Measurements from ENCODE around the gene MAP7D1. TPM values are rescaled to one million over a fixed set of nuclear protein-coding genes. Genes with fewer than 3 reads are reported as not detected.

Gene MAP7D1
- total RNA-seq, 4 donors from 2014 or later: 74.3 to 187 (median 86.0) TPM

GRCh38 chr1:36174713-36175112 is 18.8 kb downstream of the MAP7D1 start:
- no peak for DNase-seq
- Histone ChIP-seq H3K4me1 (peaks cover 15 to 39% (median 26%) of the 10 kb centered on the region in 4 donors), H3K27ac (peak overlapping the region; percentile 22 to 86 (median 82)), H3K27me3 (no peaks in the 10 kb centered on the region), H3K4me3 (no peak overlapping the region), H3K9me3 (no peaks in the 10 kb centered on the region), H3K36me3 (peaks cover 0 to 49% (median 18%) of the 10 kb centered on the region in 4 donors)
- 85% methylated on average over 11 of the region's 11 CpGs; no CpG with 5 or more reads in 1 of the 2 donors for WGBS, 2 donors (ENCODE audit: low coverage in 1 of 2)
- TF ChIP-seq POLR2A (IDR thresholded peaks at IDR 0.05) (no peak), POLR2AphosphoS5 (IDR thresholded peaks at IDR 0.05) (no peak)
- in situ Hi-C loops (cut with MboI; ENCODE audit: low pct_ligation_motif_present in 1 of 4, low pct_unique_long_range_greater_than_20kb in 1 of 4, low sequenced_read_pairs in 3 of 4) (loop anchor here in 3 of 4 donors (25.0 kb wide), 2 partner anchors 113 to 238 kb away; no protein-coding TSS in a partner anchor), intact Hi-C loops (cut with DNase I; ENCODE audit: low total_unique reads) (no loop called here)

- in situ Hi-C loops (cut with MboI; ENCODE audit: low pct_ligation_motif_present in 1 of 4, low pct_unique_long_range_greater_than_20kb in 1 of 4, low sequenced_read_pairs in 3 of 4) (loop anchor here in 3 of 4 donors (25.0 kb wide), 2 partner anchors 112 to 237 kb away; no protein-coding TSS in a partner anchor), intact Hi-C loops (cut with DNase I; ENCODE audit: low total_unique reads) (no loop called here)
- Histone ChIP-seq H3K27me3 (no peaks in the 10 kb centered on the region), H3K4me1 (peaks cover 16 to 39% (median 27%) of the 10 kb centered on the region in 4 donors), H3K4me3 (no peak overlapping the region), H3K9me3 (no peaks in the 10 kb centered on the region), H3K36me3 (peaks cover 0 to 54% (median 20%) of the 10 kb centered on the region in 4 donors), H3K27ac (peak overlapping the region; percentile 79 to 86 (median 82))
- DNase-seq: peak; percentile 66
- WGBS, 2 donors (ENCODE audit: low coverage in 1 of 2): 83% methylated on average over 11 of the region's 11 CpGs; no CpG with 5 or more reads in 1 of the 2 donors
- TF ChIP-seq POLR2A (IDR thresholded peaks at IDR 0.05) (no peak), CTCF (IDR thresholded peaks at IDR 0.05) (no peak), POLR2AphosphoS5 (IDR thresholded peaks at IDR 0.05) (peak in 1 of 3 donors; percentile 15), EP300 (IDR thresholded peaks at IDR 0.05; ENCODE audit: low read depth) (no peak)
Measured at GRCh38 chr1:36175137-36176095, 19.5 kb downstream of the MAP7D1 start.

GRCh38 chr1:36176106-36176949 is 20.4 kb downstream of the MAP7D1 start:
- peak overlapping the region; percentile 79 to 86 (median 82) for H3K27ac ChIP-seq
- WGBS, 2 donors (ENCODE audit: low coverage in 1 of 2): 96 to 100% methylated on average over 5 to 67 of the region's 76 CpGs
- intact Hi-C loops (cut with DNase I; ENCODE audit: low total_unique reads): no loop called here
- in situ Hi-C loops (cut with MboI; ENCODE audit: low pct_ligation_motif_present in 1 of 4, low pct_unique_long_range_greater_than_20kb in 1 of 4, low sequenced_read_pairs in 3 of 4): loop anchor here in 3 of 4 donors (25.0 kb wide), 2 partner anchors 111 to 236 kb away; no protein-coding TSS in a partner anchor
- H3K4me3 ChIP-seq: no peak overlapping the region
- H3K4me1 ChIP-seq: peaks cover 16 to 39% (median 27%) of the 10 kb centered on the region in 4 donors
- H3K27me3 ChIP-seq: no peaks in the 10 kb centered on the region
- no peaks in the 10 kb centered on the region for H3K9me3 ChIP-seq
- peaks cover 0 to 58% (median 20%) of the 10 kb centered on the region in 4 donors for H3K36me3 ChIP-seq
- TF ChIP-seq CTCF (IDR thresholded peaks at IDR 0.05) (peak in 1 of 5 experiments; percentile 12), POLR2A (IDR thresholded peaks at IDR 0.05) (no peak), POLR2AphosphoS5 (IDR thresholded peaks at IDR 0.05) (no peak)
- DNase-seq: no peak

- TF ChIP-seq EP300 (IDR thresholded peaks at IDR 0.05; ENCODE audit: low read depth) (no peak), POLR2AphosphoS5 (IDR thresholded peaks at IDR 0.05) (no peak), CTCF (IDR thresholded peaks at IDR 0.05) (no peak), POLR2A (IDR thresholded peaks at IDR 0.05) (no peak)
- no peak for DNase-seq
- in situ Hi-C loops (cut with MboI; ENCODE audit: low pct_ligation_motif_present in 1 of 4, low pct_unique_long_range_greater_than_20kb in 1 of 4, low sequenced_read_pairs in 3 of 4) (loop anchor here in 3 of 4 donors (25.0 kb wide), 2 partner anchors 109 to 234 kb away; no protein-coding TSS in a partner anchor), intact Hi-C loops (cut with DNase I; ENCODE audit: low total_unique reads) (no loop called here)
- 61 to 83% methylated on average over 4 to 33 of the region's 33 CpGs for WGBS, 2 donors (ENCODE audit: low coverage in 1 of 2)
- Histone ChIP-seq H3K36me3 (peaks cover 0 to 48% (median 15%) of the 10 kb centered on the region in 4 donors), H3K4me3 (peak overlapping the region in 3 of 4 donors; percentile 13 to 36 (median 24)), H3K27me3 (no peaks in the 10 kb centered on the region), H3K4me1 (peaks cover 16 to 43% (median 29%) of the 10 kb centered on the region in 4 donors), H3K27ac (peak overlapping the region; percentile 79 to 86 (median 82)), H3K9me3 (no peaks in the 10 kb centered on the region)
Measured at GRCh38 chr1:36177589-36178431, 21.9 kb downstream of the MAP7D1 start.

Data from transverse colon (tissue), 4 donors.